Measurements from ENCODE around the gene VWF. TPM values are rescaled to one million over a fixed set of nuclear protein-coding genes. Genes with fewer than 3 reads are reported as not detected.

The VWF gene
- total and polyA plus RNA-seq, 2 of the 13 experiments (the other 11 are each of a cell fraction or from before 2014, with no cell fraction given), result 0.20 to 0.25 TPM

GRCh38 chr12:5914387-5915149, 209.9 kb downstream of the VWF start:
- no TSS peak for BruUV-seq (replicated peaks)
- Histone ChIP-seq H3K4me3 (replicated peaks in 1 of 3; ENCODE audit: insufficient read depth in 1 of 3, low read depth in 2 of 3, low read length in 3 of 3) (no peak overlapping the region), H2AFZ (ENCODE audit: low read length) (no peak overlapping the region), H3K27me3 (ENCODE audit: control insufficient read depth in 1 of 2, insufficient read depth in 2 of 2, low read length in 2 of 2) (peaks cover 1 to 24% of the 10 kb centered on the region in 2 experiments; a peak in 4 of 5 replicates), H3K36me3 (replicated peaks in 1 of 2; ENCODE audit: control insufficient read depth in 1 of 2, insufficient read depth in 2 of 2, low read length in 2 of 2) (no peaks in the 10 kb centered on the region), H4K20me1 (ENCODE audit: insufficient read depth, low read length) (no peaks in the 10 kb centered on the region), H3K27ac (ENCODE audit: extremely low read length, insufficient read depth, low read length) (no peak overlapping the region), H3K9me3 (ENCODE audit: low read length) (no peaks in the 10 kb centered on the region), H3K4me1 (ENCODE audit: insufficient read depth, low read length) (no peaks in the 10 kb centered on the region), H3K79me2 (ENCODE audit: insufficient read depth, low read length) (no peaks in the 10 kb centered on the region), H3K4me2 (ENCODE audit: low read depth, low read length) (no peak overlapping the region), H3K9ac (ENCODE audit: insufficient read depth, low read depth, low read length) (no peak overlapping the region)
- FAIRE-seq (no peak), ATAC-seq (no peak), DNase-seq (ENCODE audit: low spot score) (no peak)
- TF ChIP-seq ZBTB46 (CRISPR knock-in tag; IDR thresholded peaks at IDR 0.05; ENCODE audit: borderline replicate concordance), result no peak
- no peak for TF ChIP-seq ZNF792 (CRISPR knock-in tag; IDR thresholded peaks at IDR 0.05)
- TF ChIP-seq FOXP4 (CRISPR knock-in tag; IDR thresholded peaks at IDR 0.05), result no peak
- no peak for TF ChIP-seq ZNF205 (CRISPR knock-in tag; IDR thresholded peaks at IDR 0.05)
- no peak for TF ChIP-seq RELA (CRISPR knock-in tag; IDR thresholded peaks at IDR 0.05)
- TF ChIP-seq FOXP1 (IDR thresholded peaks at IDR 0.05), result no peak
- TF ChIP-seq FOXP1 (CRISPR knock-in tag; IDR thresholded peaks at IDR 0.05), result no peak
- no peak for TF ChIP-seq RFX1 (IDR thresholded peaks at IDR 0.05)
- no peak for TF ChIP-seq ZSCAN22 (CRISPR knock-in tag; IDR thresholded peaks at IDR 0.05)
- no peak for TF ChIP-seq KLF9 (CRISPR knock-in tag; IDR thresholded peaks at IDR 0.05; ENCODE audit: low read depth)
- no peak for TF ChIP-seq TRAFD1 (CRISPR knock-in tag; IDR thresholded peaks at IDR 0.05; ENCODE audit: borderline replicate concordance)
- no peak for TF ChIP-seq NCOA2 (CRISPR knock-in tag; IDR thresholded peaks at IDR 0.05)
- TF ChIP-seq SP140L (CRISPR knock-in tag; IDR thresholded peaks at IDR 0.05; ENCODE audit: borderline replicate concordance), result no peak
- no peak for TF ChIP-seq SOX5 (CRISPR knock-in tag; IDR thresholded peaks at IDR 0.05; ENCODE audit: borderline replicate concordance)
- no peak for TF ChIP-seq ATF1 (CRISPR knock-in tag; IDR thresholded peaks at IDR 0.05)
- TF ChIP-seq KAT2B (IDR thresholded peaks at IDR 0.05; ENCODE audit: borderline replicate concordance, low read depth, low read length), result no peak
- no peak for TF ChIP-seq ZMYM3 (CRISPR knock-in tag; IDR thresholded peaks at IDR 0.05)
- in situ Hi-C loops (cut with HindIII; ENCODE audit: extremely low pct_ligation_motif_present, low pct_unique_long_range_greater_than_20kb), result no loop called here
- intact Hi-C loops (cut with micrococcal nuclease; ENCODE audit: unreplicated experiment), result no loop called here
- CTCF ChIA-PET (ENCODE audit: low intra/inter-chr PET ratio, low total read pairs), result no interaction called here
- POLR2A ChIA-PET, result no interaction called here
- 24% methylated on average over 5 of the region's 11 CpGs for WGBS (ENCODE audit: low lambda C conversion rate)

All from HepG2 (cell line).